Measurements from ENCODE around the gene GCDH.
"Not testable (repeated sequence)": the region's sequence is repeated elsewhere in the genome, so short reads cannot be mapped to it uniquely, and the experiment has no call there.

Gene GCDH

DNA sequence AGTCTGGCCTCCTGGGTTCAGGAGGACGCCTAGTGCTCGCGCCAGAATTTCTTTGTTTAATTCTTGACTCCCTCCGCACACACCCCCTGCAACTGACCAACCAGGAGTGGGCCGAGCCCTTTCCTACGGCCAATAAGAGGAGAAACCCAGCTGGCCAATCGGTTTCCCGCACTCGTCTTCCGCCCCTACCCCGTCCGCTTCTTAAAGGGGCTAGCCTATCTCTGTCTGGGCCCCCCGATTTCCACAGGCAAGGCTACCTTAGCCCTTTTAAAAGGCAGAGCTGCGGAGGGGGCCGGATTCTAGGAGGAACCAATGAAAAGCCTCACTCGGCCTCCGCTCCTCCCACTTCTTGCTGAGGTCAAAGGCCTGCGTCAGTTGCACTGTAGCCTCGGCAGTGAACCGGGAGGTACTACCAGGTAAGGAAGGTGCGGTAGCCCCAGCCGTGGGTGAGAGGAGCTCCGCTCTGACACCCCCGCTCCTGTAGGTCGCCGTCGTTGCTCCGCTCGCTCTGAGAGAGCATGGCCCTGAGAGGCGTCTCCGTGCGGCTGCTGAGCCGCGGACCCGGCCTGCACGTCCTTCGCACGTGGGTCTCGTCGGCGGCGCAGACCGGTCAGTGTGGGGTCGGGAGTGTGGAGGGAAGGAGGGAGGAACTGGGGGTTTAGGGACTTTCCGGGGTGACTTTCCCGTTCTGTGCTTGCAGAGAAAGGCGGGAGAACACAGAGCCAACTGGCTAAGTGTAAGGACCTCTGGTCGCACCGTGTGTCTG, at the start of gene GCDH:
GCDH (plus strand) TSS at position 374 of the 766 bp plus-strand sequence; CDS start at position 519, 145 bp downstream.
- DNase-seq: peak; percentile 99

- no peak for DNase-seq
Observed at GRCh38 chr19:12842511-12842910, 48.4 kb upstream of the GCDH start.

- no peak for DNase-seq
Observed at GRCh38 chr19:12843328-12843727, 47.6 kb upstream of the GCDH start.

GRCh38 chr19:12843999-12844732, 46.8 kb upstream of the GCDH start:
- no peak for DNase-seq

- DNase-seq: not testable (repeated sequence)
Observed at GRCh38 chr19:12846613-12847012, 44.3 kb upstream of the GCDH start.

GRCh38 chr19:12847159-12848139, 43.5 kb upstream of the GCDH start:
- DNase-seq: peak; percentile 45

DNA sequence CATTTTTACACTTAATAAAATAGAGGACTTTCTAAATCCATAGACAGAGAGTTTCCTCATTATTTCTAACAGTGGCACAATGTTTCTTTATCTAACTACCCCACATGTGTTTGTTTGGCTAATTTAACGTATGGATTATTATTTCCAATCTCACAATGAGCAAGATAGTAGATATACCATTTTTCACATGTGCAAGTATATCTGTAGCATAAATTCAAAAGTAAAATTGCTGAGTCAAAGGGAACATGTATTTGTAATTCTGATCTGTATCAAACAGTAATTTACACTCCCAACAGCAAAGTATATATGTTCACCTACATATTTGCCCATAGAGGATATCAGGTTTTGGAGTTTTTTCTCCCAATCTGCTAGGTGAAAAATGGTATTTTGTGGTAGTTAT, 34.3 kb upstream of the GCDH start:
- no peak for DNase-seq

DNA sequence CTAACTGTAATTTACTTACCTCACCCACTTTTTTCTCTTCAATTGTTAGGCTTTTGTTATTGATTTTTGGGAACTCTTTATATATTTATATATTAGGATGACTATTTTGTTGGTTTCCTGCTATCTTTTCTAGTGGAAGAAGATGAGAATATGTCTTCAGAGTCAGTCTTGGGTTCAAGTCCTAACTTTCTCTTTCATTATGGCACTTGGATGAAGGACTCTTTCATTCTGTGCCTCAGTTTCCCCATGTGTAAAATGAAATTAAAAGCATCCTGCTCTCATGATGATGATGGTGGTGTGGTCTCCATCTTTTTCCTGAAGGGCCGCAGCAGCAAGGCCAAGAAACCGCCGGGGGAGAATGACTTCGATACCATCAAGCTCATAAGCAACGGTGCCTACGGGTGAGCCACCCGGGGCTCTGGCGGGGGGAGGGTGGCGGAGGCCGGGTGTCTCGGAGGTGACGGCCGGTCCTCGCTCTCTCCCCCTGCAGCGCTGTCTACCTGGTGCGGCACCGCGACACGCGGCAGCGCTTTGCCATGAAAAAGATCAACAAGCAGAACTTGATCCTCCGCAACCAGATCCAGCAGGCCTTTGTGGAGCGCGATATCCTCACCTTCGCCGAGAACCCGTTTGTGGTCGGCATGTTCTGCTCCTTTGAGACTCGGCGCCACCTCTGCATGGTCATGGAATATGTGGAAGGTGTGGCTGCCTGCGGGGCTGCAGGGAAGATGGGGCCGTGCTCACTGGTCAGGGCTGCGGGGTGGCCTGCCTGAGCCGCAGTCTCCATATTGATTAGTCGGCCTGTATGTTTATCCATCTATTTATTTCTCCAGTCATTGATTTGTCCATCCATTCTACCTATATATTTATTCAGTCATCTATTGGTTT, 32.7 kb upstream of the GCDH start:
- DNase-seq: no peak

GRCh38 chr19:12859546-12859945, 31.4 kb upstream of the GCDH start:
- peak; percentile 13 for DNase-seq

DNA sequence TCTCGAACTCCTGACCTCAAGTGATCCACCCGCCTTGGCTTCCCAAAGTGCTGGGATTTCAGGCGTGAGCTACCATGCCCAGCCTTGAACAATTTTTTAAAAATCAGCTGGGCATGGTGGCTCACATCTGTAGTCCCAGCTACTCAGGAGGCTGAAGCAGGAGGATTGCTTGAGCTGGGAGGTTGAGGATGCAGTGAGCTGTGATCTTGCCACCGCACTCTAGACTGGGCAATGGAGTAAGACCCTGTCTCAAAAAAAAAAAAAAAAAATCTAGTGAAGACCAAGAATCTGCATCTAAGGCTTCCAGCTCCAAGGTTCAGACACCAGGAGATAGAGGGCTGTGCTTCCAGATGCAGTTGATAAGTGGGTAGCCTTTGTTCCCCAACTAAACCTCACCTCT, 26.8 kb upstream of the GCDH start:
- no peak for DNase-seq

DNA sequence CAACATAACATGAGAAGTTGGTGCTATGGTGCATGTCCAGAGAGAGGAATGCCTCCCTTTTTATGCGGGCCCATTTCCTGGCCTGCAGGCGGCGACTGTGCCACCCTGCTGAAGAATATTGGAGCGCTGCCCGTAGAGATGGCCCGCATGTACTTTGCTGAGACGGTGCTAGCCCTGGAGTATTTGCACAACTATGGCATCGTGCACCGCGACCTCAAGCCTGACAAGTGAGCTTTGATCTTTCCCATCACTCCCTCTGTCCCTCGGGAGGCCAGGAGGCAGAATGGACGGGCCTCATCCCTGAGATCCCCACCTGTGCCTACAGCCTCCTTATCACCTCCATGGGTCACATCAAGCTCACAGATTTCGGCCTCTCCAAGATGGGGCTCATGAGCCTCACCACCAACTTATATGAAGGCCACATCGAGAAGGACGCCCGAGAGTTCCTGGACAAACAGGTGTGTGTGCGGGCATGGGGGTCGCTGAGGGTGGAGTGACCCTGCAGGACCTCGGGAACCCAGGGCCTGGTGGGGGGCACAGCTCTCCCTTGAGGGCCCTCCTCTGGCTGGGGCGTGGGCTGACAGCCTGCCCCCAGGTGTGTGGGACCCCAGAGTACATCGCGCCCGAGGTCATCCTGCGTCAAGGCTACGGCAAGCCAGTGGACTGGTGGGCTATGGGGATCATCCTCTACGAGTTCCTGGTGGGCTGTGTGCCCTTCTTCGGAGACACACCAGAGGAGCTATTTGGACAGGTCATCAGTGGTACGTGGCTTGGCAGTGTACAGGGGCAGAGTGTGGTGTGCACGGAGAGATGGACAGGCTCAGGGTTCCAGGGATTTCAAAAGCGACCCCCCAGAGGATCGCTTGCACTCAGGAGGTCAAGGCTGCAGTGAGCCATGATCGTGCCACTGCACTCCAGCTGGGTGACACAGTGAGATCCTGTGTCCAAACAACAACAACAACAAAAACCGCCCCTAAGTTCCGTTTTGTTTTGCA, 25.9 kb upstream of the GCDH start:
- no peak for DNase-seq

GRCh38 chr19:12865746-12866415, 25.1 kb upstream of the GCDH start:
- DNase-seq: no peak

- DNase-seq: no peak
Observed at GRCh38 chr19:12866416-12867119, 24.4 kb upstream of the GCDH start.

DNA sequence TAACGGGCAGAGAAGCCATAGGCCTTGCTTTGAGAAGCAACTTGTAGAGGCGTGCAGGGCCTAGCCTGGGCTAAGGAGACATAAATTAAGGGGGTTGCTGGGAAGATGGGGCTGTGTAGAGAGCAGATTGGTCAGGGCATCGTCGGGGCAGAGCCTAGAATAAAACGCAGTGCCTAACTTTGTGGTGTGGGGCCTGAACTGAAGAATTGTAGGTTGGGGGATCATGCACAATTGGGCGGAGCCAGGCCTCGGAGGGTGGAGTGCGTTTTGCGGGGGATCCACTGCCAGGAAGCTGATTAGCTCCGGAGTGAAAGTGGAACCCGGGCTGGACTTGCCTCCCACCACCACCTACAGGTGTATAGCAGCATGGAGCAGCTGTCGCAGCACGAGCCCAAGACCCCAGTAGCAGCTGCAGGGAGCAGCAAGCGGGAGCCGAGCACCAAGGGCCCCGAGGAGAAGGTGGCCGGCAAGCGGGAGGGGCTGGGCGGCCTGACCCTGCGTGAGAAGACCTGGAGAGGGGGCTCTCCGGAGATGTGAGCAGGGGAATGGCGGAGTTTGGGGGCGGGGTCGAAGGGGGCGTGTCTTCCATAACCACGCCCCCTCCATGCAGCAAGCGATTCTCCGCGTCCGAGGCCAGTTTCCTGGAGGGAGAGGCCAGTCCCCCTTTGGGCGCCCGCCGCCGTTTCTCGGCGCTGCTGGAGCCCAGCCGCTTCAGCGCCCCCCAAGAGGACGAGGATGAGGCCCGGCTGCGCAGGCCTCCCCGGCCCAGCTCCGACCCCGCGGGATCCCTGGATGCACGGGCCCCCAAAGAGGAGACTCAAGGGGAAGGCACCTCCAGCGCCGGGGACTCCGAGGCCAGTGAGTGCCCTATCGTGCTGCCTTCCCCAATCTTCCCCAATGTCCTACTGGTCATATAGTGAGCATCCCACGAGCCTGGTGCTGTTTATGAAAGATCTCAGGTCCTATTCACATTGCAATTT, 23.6 kb upstream of the GCDH start:
- no peak for DNase-seq

DNA sequence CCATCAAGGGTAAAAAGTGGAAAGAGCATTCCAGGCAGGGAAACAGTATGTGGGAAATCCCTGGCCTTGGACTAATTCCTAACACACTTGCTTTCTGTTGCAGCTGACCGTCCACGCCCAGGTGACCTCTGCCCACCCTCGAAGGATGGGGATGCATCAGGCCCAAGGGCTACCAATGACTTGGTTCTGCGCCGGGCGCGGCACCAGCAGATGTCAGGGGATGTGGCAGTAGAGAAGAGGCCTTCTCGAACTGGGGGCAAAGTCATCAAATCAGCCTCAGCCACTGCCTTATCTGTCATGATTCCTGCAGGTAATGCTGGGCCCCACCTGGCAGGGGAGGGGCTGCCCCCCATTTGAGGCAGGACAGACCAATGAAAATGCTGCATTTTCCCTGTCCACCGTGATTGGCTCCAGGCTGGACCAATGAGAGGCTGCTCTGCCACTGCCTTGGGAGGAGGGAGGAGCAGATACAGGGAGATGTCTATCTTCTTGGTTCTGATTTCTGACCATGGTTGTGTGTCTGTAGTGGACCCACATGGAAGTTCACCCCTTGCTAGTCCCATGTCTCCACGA, 22.3 kb upstream of the GCDH start:
- no peak for DNase-seq

DNA sequence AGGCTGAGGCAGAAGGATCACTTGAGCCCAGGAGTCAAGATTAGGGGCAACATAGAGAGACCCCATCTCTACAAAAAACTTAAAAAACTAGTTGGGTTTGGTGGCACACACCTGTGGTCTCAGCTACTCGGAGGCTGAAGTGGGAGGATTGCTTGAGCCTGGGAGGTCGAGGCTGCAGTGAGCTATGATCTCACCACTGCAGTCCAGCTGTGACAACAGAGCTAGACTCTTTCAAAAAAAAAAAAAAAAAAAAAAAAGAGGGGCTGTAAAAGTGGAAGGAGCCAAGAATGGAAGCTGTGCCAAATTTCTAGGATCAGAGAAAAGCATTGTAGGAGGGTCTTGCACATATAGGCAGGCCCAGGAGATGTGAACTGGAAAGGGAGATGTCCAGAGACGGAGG, 19.3 kb upstream of the GCDH start:
- no peak for DNase-seq

DNA sequence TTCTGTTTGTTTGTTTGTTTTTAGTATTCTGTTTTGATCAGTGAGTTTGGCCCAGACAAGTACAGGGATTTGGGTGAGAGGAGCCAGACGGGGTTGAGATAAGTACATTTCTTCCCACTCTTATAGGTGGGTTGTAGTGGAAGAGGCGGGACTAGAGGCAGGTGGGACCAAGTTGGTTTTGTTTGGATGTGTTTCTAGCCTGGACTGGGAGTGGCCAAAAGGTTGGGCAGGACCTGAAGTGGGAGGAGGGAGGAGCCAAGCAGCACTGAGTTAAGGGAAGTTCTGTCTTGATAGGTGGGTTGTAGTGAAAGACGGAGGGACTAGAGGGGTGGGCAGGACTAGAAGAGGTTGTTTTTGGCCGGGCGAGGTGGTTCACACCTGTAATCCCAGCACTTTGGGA, 18.7 kb upstream of the GCDH start:
- no peak for DNase-seq
